Amniotic stem cell (primary cell): Measurements from ENCODE around the gene IL17RB.

Experiments used
- DNase-seq: peaks from one replicate; lab custom pipeline; 2025; lab: John Stamatoyannopoulos, UW

Gene IL17RB, protein sequence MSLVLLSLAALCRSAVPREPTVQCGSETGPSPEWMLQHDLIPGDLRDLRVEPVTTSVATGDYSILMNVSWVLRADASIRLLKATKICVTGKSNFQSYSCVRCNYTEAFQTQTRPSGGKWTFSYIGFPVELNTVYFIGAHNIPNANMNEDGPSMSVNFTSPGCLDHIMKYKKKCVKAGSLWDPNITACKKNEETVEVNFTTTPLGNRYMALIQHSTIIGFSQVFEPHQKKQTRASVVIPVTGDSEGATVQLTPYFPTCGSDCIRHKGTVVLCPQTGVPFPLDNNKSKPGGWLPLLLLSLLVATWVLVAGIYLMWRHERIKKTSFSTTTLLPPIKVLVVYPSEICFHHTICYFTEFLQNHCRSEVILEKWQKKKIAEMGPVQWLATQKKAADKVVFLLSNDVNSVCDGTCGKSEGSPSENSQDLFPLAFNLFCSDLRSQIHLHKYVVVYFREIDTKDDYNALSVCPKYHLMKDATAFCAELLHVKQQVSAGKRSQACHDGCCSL

DNA sequence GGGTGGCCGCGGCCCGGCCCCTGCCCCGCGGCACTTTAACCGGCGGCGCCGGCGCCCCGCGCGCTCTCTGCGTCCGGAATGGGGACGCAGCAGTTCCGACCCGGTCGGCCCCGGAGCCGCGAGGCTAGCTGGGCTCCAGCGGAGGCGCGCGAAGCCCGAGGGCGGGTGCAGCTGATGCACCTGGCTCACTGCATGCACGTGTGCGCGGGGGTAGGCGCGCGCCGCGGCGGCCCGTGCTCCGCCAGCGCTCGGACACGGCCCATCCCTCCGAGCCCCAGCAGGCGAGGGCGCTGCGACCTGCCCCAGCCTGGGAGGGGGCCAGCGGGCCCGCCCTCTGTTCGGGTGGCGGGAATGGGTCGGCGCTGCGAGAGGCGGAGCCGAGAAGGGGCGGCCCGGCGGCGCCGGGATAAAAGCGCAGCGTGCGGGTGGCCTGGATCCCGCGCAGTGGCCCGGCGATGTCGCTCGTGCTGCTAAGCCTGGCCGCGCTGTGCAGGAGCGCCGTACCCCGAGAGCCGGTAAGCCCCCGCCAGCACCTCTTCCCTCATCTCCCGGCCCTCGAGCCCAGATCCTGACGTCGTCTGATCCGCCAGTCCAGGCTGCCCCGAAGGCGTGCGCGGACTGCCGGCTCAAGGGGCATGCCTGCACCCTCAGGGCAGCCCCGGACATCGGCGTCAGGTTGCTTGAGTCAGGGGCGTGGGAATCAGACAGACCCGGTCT is at the start of gene IL17RB, which contains the start of gene CHDH:
Gene IL17RB, plus strand, starts transcription at position 435 of the 717 bp plus-strand sequence. Its CDS starts 21 bp downstream, at position 456.
Gene CHDH, minus strand, starts transcription at position 286 of the 717 bp plus-strand sequence. CDS start 22,411 bp downstream, outside the sequence.
- no peak for DNase-seq

DNA sequence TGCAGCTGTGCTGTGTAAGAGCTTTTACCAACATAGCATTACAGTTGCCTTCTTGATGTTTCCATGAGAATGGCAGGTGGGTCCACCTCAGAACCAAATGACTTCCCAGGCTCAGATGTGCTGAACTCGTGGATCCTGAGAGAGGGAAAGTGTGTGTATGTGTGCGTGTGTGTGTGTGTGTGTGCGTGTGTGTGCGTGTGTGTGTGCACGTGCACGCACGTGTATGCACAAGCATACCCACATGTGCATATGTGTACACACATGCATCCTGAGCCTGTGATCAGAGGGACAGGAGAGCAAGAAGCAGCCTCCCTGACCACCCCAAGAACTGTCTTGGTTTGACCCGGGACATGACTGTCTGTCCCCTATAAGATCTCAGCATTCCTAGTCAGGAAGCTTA is 48.2 kb upstream of the IL17RB start:
- no peak for DNase-seq

DNA sequence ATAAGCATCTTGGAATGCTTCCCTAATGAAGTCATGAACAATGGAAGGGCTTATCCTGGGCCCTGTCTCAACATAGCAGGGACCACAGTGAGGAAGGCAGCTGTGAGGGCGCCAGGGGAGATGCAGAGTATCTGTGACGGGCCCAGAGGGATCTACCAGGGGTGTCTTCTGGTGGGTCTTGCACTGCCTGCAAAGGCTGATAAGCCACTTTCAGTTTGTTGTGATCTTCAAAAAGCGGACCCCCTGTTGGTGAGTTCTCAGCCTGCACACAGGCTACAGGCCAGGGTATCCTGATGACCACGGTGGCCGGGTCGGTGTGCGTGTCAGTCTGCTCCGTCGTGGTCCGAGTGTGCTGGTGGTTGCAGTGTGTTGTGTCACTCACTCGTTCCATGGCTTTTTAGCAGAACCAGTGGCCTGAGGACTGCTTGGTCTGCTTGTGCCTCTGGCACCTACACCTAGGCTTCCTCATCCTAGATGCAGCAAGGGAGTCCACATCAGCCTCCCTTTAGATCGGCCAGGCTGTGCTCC is 47.0 kb upstream of the IL17RB start:
- DNase-seq = no peak

DNA sequence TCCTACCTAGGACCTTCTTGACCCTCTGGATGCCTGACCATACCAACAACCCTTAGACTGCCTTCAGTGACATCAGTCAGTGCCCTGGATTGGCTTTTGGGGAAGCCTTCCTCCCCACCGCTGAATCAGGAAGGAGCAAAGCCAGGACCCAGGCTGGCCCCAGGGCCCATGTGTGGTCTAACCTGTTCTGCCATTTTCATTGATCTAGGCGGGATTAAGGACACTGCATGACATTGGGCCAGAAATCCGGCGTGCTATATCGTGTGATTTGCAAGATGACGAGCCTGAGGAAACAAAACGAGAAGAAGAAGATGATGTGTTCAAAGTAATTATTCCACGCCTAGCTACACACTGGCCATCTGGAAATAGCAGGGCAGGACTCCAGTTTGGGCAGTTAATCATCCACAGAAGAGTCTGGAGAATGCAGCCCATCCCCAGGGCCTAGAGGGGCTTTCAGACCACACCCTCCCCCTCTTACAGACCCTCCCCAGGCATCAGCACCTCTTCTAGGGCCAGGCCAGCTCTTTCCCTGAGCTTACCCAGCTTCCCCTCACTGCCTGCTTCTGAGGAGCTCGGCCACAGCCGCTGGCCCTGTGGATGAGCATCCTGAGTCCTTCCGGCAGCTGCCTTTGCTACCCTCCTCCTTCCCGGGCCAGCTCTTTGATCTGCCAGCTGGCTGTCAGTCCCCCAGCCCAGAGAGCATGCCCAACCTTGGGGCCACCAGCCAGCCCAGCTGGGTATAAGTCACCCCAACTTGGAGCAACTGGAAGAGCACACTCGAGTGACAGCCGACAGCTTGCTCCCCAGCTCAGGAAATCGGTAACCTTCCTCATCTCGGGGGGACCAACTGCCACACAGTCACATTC is 46.1 kb upstream of the IL17RB start:
- DNase-seq = no peak

DNA sequence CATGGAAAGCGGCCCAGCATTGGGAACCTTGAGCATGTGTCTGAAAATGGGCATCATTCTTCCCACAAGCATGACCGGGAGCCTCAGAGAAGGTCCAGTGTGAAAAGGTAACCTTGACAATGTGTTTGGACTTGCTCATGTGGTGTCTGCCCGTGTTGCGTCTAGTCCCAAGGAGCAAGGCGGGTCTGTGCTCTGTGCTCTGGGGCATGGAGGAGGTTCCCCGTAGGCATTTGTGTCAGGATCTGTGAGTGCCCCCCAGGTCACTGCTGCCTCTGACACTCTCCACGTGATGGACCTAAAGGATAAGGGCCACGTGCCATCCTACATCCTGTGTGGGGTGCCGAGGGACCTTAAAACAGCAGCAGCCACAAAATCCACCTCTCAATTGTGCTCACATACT is 45.0 kb upstream of the IL17RB start:
- no peak for DNase-seq

DNA sequence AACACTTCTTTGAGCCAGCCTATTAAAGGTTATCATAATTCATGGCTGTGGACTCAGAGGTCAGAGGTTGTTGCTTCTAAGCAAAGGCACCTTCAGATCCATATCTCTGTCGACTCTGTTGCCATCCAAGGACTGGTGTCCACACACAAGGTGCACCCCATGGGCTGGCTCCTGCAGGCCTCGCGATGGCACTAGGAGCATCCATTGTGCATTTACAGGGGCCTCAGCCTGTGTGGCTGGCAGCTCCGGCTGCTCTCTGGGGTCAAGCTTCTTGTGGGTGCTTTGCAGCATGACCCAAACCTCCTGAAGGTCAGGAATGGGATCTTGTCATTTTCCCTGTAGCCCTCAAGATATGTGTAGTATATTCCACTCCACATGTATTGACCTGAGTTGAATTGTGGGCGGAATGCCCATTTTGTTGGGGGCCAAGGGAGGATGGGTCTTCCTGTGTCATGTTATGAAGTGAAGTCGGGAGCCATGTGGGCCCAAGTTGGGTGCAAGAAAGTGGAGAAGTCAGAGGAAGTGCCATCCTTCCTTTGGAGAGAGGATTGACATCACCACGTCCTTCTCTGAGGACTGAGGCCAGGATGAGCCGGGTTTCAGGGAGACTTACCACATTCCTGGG is 44.0 kb upstream of the IL17RB start:
- DNase-seq = no peak

DNA sequence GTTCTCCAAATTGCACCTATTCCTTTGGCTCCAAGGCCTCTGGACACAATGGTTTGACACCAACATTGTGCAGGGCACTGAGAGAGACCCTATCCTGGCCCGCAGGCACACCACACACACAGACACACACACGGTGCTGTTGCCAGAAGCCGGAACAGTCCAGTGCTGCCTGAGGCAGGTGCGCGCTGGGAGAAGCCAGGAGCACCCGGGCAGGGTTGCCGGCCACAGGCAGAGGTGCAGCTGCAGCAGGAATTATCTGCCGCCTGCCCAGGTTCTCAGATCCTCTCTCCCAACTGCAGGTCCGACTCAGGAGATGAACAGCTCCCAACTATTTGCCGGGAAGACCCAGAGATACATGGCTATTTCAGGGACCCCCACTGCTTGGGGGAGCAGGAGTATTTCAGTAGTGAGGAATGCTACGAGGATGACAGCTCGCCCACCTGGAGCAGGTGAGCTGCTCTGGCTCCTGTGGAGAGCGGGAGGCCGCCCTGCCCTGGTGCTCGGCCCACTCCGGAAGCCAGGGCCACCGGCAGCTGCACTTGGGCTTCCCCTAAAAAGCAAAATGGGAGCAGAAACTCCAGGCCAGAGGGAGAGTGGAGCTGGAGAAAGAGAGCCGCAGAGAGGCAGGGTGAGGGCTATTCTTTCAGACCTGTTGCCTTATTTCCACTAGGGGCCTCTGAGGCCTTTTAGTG is 43.1 kb upstream of the IL17RB start:
- DNase-seq = no peak

DNA sequence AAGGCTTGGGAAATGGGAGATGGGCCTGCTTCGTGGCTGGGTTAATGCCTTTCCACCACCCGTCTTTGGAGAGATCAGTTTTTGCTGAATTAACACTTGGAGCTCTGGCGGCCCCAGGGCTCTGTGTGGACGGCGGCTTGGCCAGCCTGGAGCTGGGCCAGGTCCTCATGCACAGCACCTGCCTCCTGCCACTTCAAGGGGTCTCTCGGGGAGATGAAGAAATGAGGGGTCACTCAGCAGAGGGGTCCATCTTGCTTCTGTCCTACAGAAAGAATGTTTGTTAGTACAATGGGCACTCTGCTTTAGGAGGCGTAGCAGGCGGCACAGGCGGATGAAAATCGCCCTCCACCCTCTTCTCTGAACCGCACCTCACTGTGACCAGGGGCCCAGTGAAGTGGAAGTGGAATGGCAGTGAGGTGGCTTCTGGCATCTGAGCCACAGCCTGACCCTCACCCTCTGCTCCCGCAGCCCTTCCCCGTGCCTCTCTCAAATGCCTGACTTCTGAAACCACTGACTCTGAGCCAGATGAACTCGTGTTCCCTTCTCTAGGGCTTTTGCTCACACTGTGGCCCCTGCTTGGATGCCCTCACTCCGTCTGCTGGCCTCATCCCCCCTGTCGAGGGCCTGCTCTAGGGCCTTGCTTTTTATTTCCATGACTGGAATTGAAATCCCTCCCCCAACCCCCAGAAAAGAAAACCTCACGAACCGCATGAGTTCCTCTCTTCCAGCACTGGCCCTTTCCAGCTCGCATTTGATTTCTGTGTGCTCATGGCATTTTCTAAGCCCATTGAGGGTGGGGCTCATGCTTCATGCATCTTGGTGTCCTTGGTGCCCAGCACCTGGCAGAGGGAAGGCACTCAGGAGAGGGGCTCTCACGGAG is 42.3 kb upstream of the IL17RB start:
- DNase-seq = no peak

DNA sequence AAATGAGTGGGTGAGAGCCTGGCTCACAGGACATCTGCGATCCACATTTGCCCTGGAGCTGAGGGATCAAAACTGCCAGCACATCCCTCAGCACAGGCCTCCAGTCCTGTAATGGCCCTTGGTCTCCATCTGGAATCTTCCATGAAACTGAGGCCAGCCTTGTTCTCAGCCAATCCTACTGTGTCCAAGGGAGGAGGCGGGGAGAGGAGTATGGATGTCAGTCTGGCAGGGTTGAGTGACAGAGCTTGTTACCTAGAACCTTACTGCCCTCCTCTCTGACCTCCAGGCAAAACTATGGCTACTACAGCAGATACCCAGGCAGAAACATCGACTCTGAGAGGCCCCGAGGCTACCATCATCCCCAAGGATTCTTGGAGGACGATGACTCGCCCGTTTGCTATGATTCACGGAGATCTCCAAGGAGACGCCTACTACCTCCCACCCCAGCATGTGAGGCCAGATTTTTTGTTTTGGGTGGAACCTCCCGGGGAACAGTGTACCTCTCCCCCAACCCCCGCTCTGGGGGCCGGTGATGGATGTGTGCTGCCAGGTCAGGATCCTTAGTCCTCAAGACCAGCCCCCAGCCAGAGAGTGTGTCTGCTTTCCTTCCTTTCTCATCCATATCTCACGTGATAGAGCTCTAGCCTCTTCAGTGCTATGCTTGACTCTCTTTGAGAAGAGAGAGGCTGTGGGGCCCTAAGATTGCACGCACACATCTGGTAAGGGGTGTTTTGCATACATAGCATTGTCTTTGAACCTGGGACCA is 41.5 kb upstream of the IL17RB start:
- peak; percentile 68 for DNase-seq

DNA sequence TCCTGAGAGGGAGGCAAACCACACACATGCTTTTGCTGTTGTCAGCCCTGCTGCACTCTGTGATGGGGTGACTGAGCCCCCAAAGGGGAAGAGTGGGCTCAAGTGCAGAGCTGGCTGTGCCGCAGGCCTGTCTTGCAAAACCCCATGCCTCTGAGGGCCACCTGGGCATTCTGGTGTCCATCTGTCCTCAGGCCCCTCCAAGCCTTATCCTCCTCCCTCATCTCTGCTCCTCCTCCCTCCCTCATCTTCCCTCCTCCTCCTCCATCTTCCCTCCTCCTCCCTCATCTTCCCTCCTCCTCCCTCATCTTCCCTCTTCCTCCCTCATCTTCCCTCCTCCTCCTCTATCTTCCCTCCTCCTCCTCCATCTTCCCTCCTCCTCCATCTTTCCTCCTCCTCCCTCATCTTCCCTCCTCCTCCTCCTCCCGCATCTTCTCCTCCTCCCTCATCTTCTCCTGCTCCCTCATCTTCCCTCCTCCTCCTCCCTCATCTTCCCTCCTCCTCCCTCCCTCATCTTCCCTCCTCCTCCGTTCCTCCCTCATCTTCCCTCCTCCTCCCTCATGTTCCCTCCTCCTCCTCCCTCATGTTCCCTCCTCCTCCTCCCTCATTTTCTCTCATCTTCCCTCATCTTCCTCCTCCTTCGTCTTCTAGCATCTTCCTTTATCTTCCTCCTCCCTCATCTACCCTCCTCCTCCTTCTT is 40.8 kb upstream of the IL17RB start:
- DNase-seq = no peak

DNA sequence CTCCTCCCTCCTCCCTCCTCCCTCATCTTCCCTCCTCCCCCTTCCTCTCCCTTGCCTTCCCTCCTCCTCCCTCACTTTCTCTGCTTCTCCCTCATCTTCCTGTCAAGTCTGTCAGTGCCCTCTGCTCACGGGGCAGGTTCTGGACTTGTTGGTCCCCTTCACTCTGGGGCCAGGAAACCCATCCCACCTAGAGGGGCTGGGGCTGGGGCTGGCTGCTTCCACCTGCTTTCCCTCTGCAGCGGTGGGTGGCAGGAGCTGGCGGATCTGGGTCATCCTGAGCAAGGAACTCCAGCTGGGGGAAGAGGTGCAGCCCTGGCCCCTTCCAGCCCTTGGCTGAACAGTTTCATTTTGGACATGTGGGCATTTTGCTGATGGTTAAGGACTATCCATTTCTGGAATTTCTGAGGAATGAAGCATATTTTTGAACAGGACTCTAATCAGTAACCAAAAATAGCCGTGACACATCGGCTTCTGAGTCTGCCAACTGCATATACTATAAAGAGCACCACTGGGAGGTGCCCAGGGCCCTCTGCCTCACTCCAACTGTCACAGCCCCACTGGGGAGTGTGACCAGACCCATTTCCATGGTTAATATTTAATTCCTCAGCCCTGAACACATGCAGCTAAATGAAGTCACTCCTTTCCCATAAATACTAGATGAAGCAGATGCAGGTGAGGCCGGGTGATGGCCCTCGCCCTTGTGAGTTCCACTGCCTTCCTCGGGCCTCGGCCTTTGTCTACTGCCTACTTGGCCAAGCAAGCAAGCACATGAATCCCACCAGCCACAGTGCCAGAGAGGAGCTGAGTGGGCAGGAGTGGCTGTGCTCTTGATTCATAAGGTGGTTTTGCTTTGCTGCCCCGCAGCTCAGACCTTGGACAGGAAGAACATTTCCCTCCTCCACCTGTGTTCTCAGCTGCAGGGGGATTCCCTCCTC is 39.9 kb upstream of the IL17RB start:
- peak; percentile 61 for DNase-seq

DNA sequence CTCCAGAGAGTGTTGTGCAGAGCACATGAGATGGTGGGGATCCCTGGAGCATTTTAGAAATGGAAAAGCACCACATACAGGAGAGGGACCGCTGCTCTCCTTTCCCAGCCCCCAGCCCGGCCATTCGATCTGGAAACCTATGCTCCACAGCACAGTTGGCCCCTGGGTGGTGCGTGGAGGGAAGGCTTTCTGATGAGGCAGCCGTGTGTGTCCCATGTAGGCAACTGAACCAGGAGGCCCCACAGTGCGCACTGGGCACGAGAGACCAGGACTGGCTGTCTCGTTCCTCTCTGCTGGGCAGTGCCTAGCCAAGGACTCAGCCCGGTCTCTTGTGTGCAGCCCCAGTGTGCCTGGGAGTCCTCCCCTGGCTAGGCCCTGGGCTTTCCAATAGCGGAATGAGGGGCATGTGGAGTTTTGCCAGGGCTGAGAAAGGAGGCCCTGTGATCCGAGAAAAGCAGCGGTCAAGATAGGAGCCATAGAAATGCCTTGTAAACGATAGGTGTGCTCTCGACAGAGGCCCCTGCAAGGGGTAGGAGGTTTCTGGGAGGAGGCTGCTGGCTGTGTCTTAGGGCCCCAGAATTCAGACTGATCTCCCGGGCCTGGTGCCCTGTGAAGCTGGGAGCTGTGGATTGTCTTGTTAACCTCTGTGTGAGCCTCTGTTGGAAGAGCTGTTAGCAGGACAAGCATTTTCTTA is 39.1 kb upstream of the IL17RB start:
- DNase-seq = no peak

DNA sequence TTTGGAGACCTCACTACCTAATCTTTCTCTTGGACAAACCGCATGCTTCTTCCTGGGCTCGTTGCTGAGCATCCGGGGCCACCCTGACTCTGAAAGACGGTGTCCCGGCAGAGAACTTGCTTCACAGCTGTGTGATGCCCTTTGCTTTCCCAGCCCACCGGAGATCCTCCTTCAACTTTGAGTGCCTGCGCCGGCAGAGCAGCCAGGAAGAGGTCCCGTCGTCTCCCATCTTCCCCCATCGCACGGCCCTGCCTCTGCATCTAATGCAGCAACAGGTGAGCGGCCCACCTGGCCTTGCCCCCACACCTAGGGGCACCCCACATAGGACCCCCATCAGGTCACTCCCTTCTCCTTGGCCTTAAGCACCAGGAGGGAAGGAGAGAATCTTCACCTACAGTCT is 37.9 kb upstream of the IL17RB start:
- DNase-seq = no peak

DNA sequence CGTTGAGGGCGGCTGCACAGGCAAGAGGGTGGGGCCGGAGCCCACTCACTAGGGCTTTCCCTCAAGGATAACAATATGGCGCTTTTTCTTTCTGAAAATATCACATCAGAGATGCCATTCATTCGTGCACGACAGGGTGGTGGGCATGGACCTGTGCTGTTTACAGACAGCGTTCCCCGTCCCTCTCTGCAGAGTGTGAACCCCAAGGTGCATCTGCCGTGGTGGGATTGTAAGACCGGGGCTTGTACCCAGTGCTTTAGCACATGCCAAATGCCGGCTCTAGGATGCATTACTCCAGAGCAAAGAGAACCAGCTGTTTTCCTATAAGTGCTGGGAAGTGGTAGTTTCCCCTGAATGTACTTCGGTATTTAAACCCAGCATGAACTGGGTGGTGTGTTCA is 37.1 kb upstream of the IL17RB start:
- DNase-seq = no peak

DNA sequence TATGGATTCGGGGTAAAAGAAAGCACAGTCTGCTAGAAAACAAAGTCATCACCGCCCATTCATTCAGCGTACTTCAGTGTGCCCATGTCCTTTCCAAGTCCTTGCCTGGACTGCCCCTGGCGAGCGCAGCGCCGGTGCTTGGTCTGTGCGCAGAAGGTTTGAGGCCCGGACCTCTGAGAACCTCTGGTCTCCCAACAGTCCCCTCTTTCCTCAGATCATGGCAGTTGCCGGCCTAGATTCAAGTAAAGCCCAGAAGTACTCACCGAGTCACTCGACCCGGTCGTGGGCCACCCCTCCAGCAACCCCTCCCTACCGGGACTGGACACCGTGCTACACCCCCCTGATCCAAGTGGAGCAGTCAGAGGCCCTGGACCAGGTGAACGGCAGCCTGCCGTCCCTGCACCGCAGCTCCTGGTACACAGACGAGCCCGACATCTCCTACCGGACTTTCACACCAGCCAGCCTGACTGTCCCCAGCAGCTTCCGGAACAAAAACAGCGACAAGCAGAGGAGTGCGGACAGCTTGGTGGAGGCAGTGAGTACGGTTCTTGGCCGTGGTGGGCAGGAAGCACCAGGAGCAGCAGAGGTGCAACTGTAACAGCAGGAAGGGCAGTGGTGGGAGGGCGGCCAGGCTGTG is 36.5 kb upstream of the IL17RB start:
- no peak for DNase-seq
